Measurements from ENCODE around the gene CCNT1.
"Not testable (repeated sequence)": the region's sequence is repeated elsewhere in the genome, so short reads cannot be mapped to it uniquely, and the experiment has no call there.

The CCNT1 gene

GRCh38 chr12:48668996-48669395 is 47.5 kb downstream of the CCNT1 start:
- no peak for DNase-seq
- in situ Hi-C loops (cut with HindIII; ENCODE audit: low pct_ligation_motif_present, low pct_unique_long_range_greater_than_20kb, low sequenced_read_pairs) = no loop called here

GRCh38 chr12:48659863-48660262 is 56.6 kb downstream of the CCNT1 start:
- in situ Hi-C loops (cut with HindIII; ENCODE audit: low pct_ligation_motif_present, low pct_unique_long_range_greater_than_20kb, low sequenced_read_pairs) = no loop called here
- DNase-seq = no peak

GRCh38 chr12:48651681-48652080 is 64.8 kb downstream of the CCNT1 start:
- no peak for DNase-seq
- in situ Hi-C loops (cut with HindIII; ENCODE audit: low pct_ligation_motif_present, low pct_unique_long_range_greater_than_20kb, low sequenced_read_pairs) = no loop called here

- in situ Hi-C loops (cut with HindIII; ENCODE audit: low pct_ligation_motif_present, low pct_unique_long_range_greater_than_20kb, low sequenced_read_pairs) = not testable (repeated sequence)
Measured at GRCh38 chr12:48645354-48645753, 71.2 kb downstream of the CCNT1 start.

GRCh38 chr12:48643011-48643410 is 73.5 kb downstream of the CCNT1 start:
- in situ Hi-C loops (cut with HindIII; ENCODE audit: low pct_ligation_motif_present, low pct_unique_long_range_greater_than_20kb, low sequenced_read_pairs) = no loop called here
- DNase-seq = no peak

More at GRCh38 chr12:48645354-48645753, 71.2 kb downstream of the CCNT1 start:
- DNase-seq = not testable (repeated sequence)

- in situ Hi-C loops (cut with HindIII; ENCODE audit: low pct_ligation_motif_present, low pct_unique_long_range_greater_than_20kb, low sequenced_read_pairs) = not testable (repeated sequence)
Measured at GRCh38 chr12:48641752-48642555, 74.6 kb downstream of the CCNT1 start.

GRCh38 chr12:48640854-48641253 is 75.7 kb downstream of the CCNT1 start:
- in situ Hi-C loops (cut with HindIII; ENCODE audit: low pct_ligation_motif_present, low pct_unique_long_range_greater_than_20kb, low sequenced_read_pairs) = no loop called here
- DNase-seq = no peak

More at GRCh38 chr12:48641752-48642555, 74.6 kb downstream of the CCNT1 start:
- not testable (repeated sequence) for DNase-seq

- DNase-seq = no peak
- in situ Hi-C loops (cut with HindIII; ENCODE audit: low pct_ligation_motif_present, low pct_unique_long_range_greater_than_20kb, low sequenced_read_pairs) = no loop called here
Measured at GRCh38 chr12:48640428-48640827, 76.1 kb downstream of the CCNT1 start.
